Measurements from ENCODE around the gene EXD3.
"Not testable (repeated sequence)": the region's sequence is repeated elsewhere in the genome, so short reads cannot be mapped to it uniquely, and the experiment has no call there.

The EXD3 gene

GRCh38 chr9:137422604-137423513 is at the start of gene EXD3, which contains the start of gene NOXA1:
Gene EXD3 (minus strand): TSS chr9:137423162. CDS start chr9:137395357, 27,805 bp downstream.
Gene NOXA1 (plus strand): TSS chr9:137423393. CDS start chr9:137423530, 137 bp downstream.
- Histone ChIP-seq H3K27me3 (ENCODE audit: insufficient read depth, low read depth, severe bottlenecking) (no peaks in the 10 kb centered on the region), H3K27ac (peak within 1 kb of the TSS; percentile 61), H3K4me3 (ENCODE audit: low read depth, low read length) (peak within 1 kb of the TSS; percentile 93), H3K9me3 (ENCODE audit: severe bottlenecking) (no peaks in the 10 kb centered on the region), H3K36me3 (no peaks in the 10 kb centered on the region; the same call in 1 of the 2 replicates)
- DNase-seq: peak; percentile 92
- TF ChIP-seq CTCF (IDR thresholded peaks at IDR 0.05; ENCODE audit: low read depth, low read length): peak; percentile 67

- DNase-seq: no peak
- H3K4me3 ChIP-seq (ENCODE audit: low read depth, low read length): no peak overlapping the region
- H3K36me3 ChIP-seq: no peaks in the 10 kb centered on the region
- H3K27ac ChIP-seq: no peak overlapping the region
- H3K9me3 ChIP-seq (ENCODE audit: severe bottlenecking): peaks cover 4% of the 10 kb centered on the region
- H3K27me3 ChIP-seq (ENCODE audit: insufficient read depth, low read depth, severe bottlenecking): no peaks in the 10 kb centered on the region
- no peak for TF ChIP-seq CTCF (IDR thresholded peaks at IDR 0.05; ENCODE audit: low read depth, low read length)
Measured at GRCh38 chr9:137470785-137471184, 47.8 kb upstream of the EXD3 start.

GRCh38 chr9:137467896-137468295 is 44.9 kb upstream of the EXD3 start:
- H3K27me3 ChIP-seq (ENCODE audit: insufficient read depth, low read depth, severe bottlenecking): no peaks in the 10 kb centered on the region
- TF ChIP-seq CTCF (IDR thresholded peaks at IDR 0.05; ENCODE audit: low read depth, low read length): no peak
- H3K27ac ChIP-seq: no peak overlapping the region
- no peak overlapping the region for H3K4me3 ChIP-seq (ENCODE audit: low read depth, low read length)
- H3K36me3 ChIP-seq: no peaks in the 10 kb centered on the region
- no peaks in the 10 kb centered on the region for H3K9me3 ChIP-seq (ENCODE audit: severe bottlenecking)
- no peak for DNase-seq

GRCh38 chr9:137467161-137467581 is 44.2 kb upstream of the EXD3 start:
- H3K9me3 ChIP-seq (ENCODE audit: severe bottlenecking): no peaks in the 10 kb centered on the region
- H3K27me3 ChIP-seq (ENCODE audit: insufficient read depth, low read depth, severe bottlenecking): no peaks in the 10 kb centered on the region
- no peak overlapping the region for H3K27ac ChIP-seq
- H3K4me3 ChIP-seq (ENCODE audit: low read depth, low read length): no peak overlapping the region
- TF ChIP-seq CTCF (IDR thresholded peaks at IDR 0.05; ENCODE audit: low read depth, low read length): no peak
- H3K36me3 ChIP-seq: no peaks in the 10 kb centered on the region
- DNase-seq: no peak

GRCh38 chr9:137466389-137467085 is 43.6 kb upstream of the EXD3 start:
- H3K27me3 ChIP-seq (ENCODE audit: insufficient read depth, low read depth, severe bottlenecking); DNase-seq; H3K4me3 ChIP-seq (ENCODE audit: low read depth, low read length); H3K9me3 ChIP-seq (ENCODE audit: severe bottlenecking); H3K36me3 ChIP-seq; H3K27ac ChIP-seq: not testable (repeated sequence)

- DNase-seq: no peak
- no peak overlapping the region for H3K27ac ChIP-seq
- no peaks in the 10 kb centered on the region for H3K36me3 ChIP-seq
- no peak for TF ChIP-seq CTCF (IDR thresholded peaks at IDR 0.05; ENCODE audit: low read depth, low read length)
- no peaks in the 10 kb centered on the region for H3K27me3 ChIP-seq (ENCODE audit: insufficient read depth, low read depth, severe bottlenecking)
- no peak overlapping the region for H3K4me3 ChIP-seq (ENCODE audit: low read depth, low read length)
- no peaks in the 10 kb centered on the region for H3K9me3 ChIP-seq (ENCODE audit: severe bottlenecking)
Measured at GRCh38 chr9:137465720-137466388, 42.9 kb upstream of the EXD3 start.

Measured in WERI-Rb-1 (cell line).